KOPT-K1 (cell line): ENCODE measurements around the gene COQ9.
A peak's percentile ranks its signal among the peaks of the same experiment; 100 is the strongest.
"Not testable (repeated sequence)": the region's sequence is repeated elsewhere in the genome, so short reads cannot be mapped to it uniquely, and the experiment has no call there.

Experiments used
- H3K27ac ChIP-seq: fragments of 200-600 bp; sonication (generic); 2 replicates; pipeline ENCODE4 v1.5.1; 2016; ENCODE audit warnings: antibody characterized with exemption, mild to moderate bottlenecking, low read depth, low read length; ENCODE audit not compliant: poor library complexity, severe bottlenecking
- H3K36me3 ChIP-seq: fragments of 200-600 bp; sonication (generic); 2 replicates; pipeline ENCODE4 v1.5.1; 2017; ENCODE audit warnings: antibody characterized with exemption, mild to moderate bottlenecking, low read length, moderate library complexity; ENCODE audit not compliant: insufficient read depth
- H3K9me3 ChIP-seq: fragments of 200-600 bp; sonication (generic); 2 replicates; pipeline ENCODE4 v1.5.1; 2017; ENCODE audit warnings: antibody characterized with exemption, low read length, mild to moderate bottlenecking; ENCODE audit not compliant: insufficient read depth, poor library complexity, severe bottlenecking

COQ9 gene, protein sequence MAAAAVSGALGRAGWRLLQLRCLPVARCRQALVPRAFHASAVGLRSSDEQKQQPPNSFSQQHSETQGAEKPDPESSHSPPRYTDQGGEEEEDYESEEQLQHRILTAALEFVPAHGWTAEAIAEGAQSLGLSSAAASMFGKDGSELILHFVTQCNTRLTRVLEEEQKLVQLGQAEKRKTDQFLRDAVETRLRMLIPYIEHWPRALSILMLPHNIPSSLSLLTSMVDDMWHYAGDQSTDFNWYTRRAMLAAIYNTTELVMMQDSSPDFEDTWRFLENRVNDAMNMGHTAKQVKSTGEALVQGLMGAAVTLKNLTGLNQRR

DNA sequence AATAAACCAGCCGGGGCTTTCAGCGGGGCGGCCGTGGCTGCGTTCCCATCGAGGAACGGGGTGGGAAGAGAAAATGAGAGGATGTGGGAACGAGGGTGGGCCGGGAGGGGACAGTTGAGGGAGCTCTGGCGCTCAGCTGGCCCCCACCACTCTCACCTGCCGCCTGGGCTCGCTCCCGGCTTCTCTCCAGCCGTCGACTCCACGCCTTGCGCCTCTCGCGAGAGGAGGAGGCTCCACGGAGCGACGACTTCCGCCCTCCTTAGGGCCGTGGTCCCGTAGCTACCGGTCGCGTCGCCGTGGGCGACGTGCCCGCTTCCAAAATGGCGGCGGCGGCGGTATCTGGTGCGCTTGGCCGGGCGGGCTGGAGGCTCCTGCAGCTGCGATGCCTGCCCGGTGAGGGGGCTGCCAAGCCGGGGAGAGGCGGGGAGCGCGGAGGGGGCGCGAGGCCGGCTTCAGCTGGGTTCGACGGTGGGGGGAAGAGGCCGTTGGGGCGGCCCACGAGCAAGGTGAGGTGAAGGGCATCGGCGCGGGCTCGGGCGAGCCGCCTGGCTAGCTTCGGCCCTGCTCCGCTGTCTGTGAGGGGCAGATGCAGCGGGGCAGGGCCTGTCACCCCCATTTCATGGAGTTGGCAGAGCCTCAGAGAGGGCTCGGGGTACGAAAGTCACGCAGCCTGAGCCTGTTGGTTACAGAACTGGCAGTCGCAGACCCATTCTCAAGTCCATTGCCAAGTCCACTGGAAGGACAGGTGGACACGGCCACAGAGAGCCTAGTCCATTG is at the start of gene COQ9, which contains the start of gene CIAPIN1:
COQ9 (plus strand) TSS at position 294 of the 777 bp plus-strand sequence; CDS start at position 321, 27 bp downstream.
CIAPIN1 (minus strand) TSS at position 200 of the 777 bp plus-strand sequence. CDS start 6,457 bp downstream, outside the sequence.
- Histone ChIP-seq H3K27ac (peak within 1 kb of the TSS; percentile 82), H3K9me3 (no peaks in the 10 kb centered on the region)

GRCh38 chr16:57397493-57397892 is 49.8 kb upstream of the COQ9 start:
- H3K36me3 ChIP-seq, H3K9me3 ChIP-seq, H3K27ac ChIP-seq: not testable (repeated sequence)

More for the DNA sequence above, at the start of gene COQ9, which contains the start of gene CIAPIN1:
- peaks cover 20% of the 10 kb centered on the region for H3K36me3 ChIP-seq

GRCh38 chr16:57401943-57402640 is 45.2 kb upstream of the COQ9 start:
- Histone ChIP-seq H3K36me3 (no peaks in the 10 kb centered on the region), H3K9me3 (no peaks in the 10 kb centered on the region), H3K27ac (no peak overlapping the region)

DNA sequence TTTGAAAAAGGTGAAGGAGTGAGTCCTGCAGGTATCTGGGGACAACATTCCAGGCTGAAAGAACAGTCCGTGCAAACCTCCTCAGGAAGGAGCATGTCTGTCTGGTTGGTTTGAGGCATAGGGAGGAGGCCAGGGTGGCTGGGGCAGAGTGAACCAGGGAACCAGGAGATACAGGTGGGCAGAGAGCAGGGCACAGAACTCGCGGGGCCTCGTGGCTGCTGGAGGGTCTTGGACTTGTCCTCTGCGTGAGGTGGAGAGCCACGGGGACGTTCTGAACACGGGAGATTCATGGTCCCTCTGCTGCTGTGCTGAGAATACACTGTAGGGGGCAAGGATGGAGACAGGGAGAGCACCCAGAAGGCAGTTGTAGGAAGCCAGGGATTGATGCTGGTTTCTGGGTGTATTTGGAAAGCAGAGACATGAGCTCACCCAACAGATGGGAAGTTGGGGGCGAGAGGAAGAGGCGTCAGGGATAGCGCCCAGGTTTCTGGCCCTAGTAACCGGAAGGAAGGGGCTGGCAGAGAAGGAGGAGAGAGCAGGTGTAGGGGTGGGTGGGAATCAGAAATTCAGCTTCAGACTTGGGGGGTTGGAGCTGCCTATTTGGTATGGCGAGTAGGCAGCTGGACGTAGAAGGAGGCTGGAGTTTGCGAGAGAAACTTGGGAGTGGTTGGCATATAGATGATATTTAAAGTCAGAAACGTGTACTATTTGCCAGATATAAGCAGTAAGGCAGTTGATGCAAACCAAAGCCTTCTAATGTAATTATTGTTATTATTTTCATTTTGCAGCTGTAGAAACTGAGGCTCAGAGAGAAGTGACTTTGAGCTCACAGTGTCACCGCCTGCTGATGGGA is 43.1 kb upstream of the COQ9 start, which contains the start of gene CCL17:
CCL17 (plus strand) TSS at position 803 of the 853 bp plus-strand sequence. CDS start 9,166 bp downstream, outside the sequence.
- no peaks in the 10 kb centered on the region for H3K36me3 ChIP-seq
- H3K27ac ChIP-seq, result no peak within 1 kb of the TSS
- H3K9me3 ChIP-seq, result no peaks in the 10 kb centered on the region

- H3K36me3 ChIP-seq, result no peaks in the 10 kb centered on the region
- H3K27ac ChIP-seq, result no peak overlapping the region
- H3K9me3 ChIP-seq, result no peaks in the 10 kb centered on the region
These were observed 42.2 kb upstream of the COQ9 start for GRCh38 chr16:57405097-57405496.

DNA sequence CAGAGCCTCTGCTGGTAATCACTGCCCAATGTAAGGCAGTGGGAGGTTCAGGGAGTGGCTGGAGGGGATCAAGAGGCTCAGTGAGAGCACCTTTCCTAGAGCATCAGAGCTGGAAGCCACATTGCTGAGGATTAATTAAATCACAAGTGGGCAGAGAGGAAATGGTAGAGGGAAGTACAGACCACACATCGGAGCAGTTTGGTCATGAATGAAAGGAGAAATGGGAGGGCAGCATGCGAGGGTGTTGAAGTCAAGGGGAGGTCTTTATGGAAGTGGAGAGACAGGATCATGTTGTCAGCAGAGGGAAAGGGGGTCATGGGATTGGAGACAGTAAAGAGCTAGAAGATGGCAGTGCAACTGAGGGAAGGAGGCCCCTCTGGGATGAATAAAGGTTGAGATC is 40.4 kb upstream of the COQ9 start:
- Histone ChIP-seq H3K9me3 (no peaks in the 10 kb centered on the region), H3K27ac (no peak overlapping the region), H3K36me3 (no peaks in the 10 kb centered on the region)

- Histone ChIP-seq H3K27ac (no peak overlapping the region), H3K36me3 (no peaks in the 10 kb centered on the region), H3K9me3 (no peaks in the 10 kb centered on the region)
These were observed 39.5 kb upstream of the COQ9 start for GRCh38 chr16:57407521-57408353.

DNA sequence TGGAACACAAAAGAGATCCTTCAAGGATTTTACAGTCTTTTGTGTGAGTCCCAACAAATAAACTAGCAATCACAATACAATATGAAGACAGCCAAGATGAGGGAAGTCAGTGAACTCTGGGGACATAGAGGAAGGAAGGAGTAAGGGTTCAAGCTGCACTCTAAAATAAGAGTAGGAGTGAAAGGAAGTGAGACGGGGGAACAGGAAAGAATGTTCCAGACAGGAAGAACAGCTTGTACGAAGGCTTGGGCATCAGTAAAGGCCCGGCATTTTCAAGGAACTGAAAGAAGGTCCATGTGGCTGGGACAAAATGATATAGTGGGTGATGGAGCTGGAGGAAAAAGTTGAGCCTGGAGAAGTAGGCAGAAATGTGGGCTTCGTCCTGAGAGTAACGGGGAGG is 38.2 kb upstream of the COQ9 start:
- Histone ChIP-seq H3K9me3 (no peaks in the 10 kb centered on the region), H3K27ac (no peak overlapping the region), H3K36me3 (no peaks in the 10 kb centered on the region)

GRCh38 chr16:57409870-57410587 is 37.2 kb upstream of the COQ9 start:
- no peak overlapping the region for H3K27ac ChIP-seq
- H3K36me3 ChIP-seq, result no peaks in the 10 kb centered on the region
- H3K9me3 ChIP-seq, result no peaks in the 10 kb centered on the region

DNA sequence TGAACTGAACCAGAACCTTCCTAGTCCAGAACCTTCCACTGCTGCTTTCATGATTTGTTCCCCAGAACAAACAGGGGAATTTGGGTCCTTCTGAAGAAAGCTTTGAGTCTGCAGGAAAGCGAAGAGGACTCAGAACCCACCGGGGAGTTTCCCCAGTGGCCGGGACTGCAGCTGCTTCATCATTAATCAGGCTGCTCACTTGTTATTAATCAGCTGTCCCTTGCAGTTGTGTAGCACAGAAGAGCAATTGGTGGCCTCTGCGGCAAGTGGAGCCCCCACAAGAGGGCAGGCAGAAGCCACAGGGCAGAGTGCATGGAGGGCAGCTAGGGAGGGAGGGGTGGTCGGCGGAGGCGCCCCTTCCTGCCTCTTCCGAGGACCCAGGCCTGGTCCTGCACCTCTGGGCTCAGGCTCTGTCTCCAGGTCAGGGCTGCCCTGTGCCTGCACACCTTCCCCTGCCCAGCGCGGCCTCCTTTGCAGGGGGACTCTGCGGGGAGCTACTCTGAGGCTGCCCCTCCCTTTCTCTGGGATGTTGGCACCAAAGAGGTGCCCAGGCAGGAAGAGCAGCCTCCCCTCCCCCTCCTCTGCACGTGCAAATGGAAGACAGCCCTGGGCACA is 35.8 kb upstream of the COQ9 start:
- Histone ChIP-seq H3K27ac (no peak overlapping the region), H3K36me3 (no peaks in the 10 kb centered on the region), H3K9me3 (no peaks in the 10 kb centered on the region)

- no peak overlapping the region for H3K27ac ChIP-seq
- H3K36me3 ChIP-seq, result no peaks in the 10 kb centered on the region
- H3K9me3 ChIP-seq, result no peaks in the 10 kb centered on the region
These were observed 34.7 kb upstream of the COQ9 start for GRCh38 chr16:57412584-57412983.

- Histone ChIP-seq H3K36me3 (no peaks in the 10 kb centered on the region), H3K9me3 (no peaks in the 10 kb centered on the region), H3K27ac (no peak overlapping the region)
These were observed 34.0 kb upstream of the COQ9 start for GRCh38 chr16:57413301-57413730.

GRCh38 chr16:57413733-57414132 is 33.5 kb upstream of the COQ9 start:
- Histone ChIP-seq H3K27ac (no peak overlapping the region), H3K9me3 (no peaks in the 10 kb centered on the region), H3K36me3 (no peaks in the 10 kb centered on the region)
